Measurements from ENCODE around the gene LRBA.

DNA sequence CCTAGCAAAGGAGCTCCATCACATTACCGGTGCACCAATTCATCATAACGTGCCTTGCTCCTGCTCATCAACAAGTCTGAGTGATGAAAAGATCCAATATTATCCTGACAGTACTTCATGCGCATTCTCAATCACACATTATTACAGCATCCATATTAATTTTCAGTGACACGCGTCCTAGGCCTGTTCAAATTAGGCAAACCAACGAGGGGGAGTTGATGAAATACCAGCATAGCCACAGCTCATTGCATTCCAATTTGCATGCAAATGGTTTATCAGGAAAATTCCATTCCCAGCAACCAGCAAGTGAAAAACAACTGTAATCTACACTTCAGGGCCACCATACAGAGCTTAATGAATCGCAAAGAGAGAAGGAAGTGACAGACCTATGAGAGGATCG is 699.9 kb downstream of the LRBA start:
- TF ChIP-seq, protein P1, sequence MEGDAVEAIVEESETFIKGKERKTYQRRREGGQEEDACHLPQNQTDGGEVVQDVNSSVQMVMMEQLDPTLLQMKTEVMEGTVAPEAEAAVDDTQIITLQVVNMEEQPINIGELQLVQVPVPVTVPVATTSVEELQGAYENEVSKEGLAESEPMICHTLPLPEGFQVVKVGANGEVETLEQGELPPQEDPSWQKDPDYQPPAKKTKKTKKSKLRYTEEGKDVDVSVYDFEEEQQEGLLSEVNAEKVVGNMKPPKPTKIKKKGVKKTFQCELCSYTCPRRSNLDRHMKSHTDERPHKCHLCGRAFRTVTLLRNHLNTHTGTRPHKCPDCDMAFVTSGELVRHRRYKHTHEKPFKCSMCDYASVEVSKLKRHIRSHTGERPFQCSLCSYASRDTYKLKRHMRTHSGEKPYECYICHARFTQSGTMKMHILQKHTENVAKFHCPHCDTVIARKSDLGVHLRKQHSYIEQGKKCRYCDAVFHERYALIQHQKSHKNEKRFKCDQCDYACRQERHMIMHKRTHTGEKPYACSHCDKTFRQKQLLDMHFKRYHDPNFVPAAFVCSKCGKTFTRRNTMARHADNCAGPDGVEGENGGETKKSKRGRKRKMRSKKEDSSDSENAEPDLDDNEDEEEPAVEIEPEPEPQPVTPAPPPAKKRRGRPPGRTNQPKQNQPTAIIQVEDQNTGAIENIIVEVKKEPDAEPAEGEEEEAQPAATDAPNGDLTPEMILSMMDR (IDR thresholded peaks at IDR 0.05; ENCODE audit: low read length) = no peak
- TF ChIP-seq EZH2 (IDR thresholded peaks at IDR 0.05; ENCODE audit: borderline replicate concordance, low read length) = no peak

Data from OCI-LY1 (cell line).